ENCODE data around the gene UNC13C.

The UNC13C gene

DNA sequence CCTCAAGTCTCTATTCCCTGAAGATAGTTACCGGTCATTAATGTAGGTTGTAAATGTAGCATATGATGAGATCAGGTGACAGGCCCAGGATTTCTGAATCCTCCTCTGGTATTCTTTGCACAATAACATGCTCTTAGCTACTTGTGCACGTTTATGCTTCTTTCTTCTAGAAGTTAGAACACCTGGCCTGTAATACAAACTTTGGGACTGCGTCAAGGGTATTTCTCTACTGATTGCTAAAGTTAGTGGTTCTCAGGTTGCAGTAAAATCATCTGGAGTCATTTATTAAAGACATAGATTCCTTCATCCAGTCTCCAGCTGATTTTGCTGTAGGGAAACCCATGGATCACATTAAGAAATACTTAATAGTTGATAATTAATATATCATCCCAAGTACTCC lies 48.0 kb downstream of the UNC13C start:
- DNase-seq, result no peak

- DNase-seq, result no peak
These were observed 48.6 kb downstream of the UNC13C start for GRCh38 chr15:54026891-54027290.

DNA sequence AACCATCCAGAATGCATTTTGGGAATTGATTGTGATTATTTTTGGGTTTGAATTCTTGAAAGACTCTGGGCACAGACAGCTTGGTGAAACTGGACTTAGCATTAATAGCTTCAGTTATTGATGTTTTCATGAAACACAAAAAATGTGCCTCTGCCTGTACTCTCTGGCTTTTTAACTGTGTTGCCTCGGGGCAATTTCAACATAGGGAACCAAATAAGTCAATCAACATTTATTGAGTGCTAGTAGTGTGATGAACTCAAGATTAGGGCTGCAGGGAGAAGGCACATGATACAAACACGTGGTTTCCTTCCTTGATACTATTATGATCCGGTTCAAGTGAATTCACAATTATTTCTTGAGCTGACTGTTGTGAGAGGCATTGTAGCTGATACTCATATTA lies 50.8 kb downstream of the UNC13C start:
- DNase-seq, result no peak

GRCh38 chr15:54032066-54032465 lies 53.8 kb downstream of the UNC13C start:
- no peak for DNase-seq

DNA sequence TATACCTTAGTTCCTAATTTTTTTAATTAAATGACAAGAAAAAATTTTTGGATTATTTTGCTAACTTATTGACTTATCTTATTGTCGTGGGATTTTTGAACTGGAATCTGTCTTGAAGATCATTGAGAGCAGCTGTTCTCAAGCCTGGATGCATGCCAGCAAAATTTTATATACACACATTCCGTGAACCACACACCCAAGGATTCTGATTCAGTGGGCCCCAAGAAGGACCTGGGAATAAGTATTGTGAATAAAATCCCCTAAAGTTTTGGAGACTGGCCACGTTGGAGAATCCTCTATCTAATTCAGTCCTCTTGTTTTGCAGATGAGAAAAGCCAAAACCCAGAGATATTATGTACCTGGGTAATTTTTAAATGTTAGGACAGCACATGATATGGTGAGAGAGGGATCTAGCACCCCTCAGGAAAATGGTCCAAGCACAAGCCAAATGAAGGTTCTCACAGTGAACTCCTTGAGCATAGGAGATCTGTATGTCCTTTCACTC lies 55.2 kb downstream of the UNC13C start:
- no peak for DNase-seq

DNA sequence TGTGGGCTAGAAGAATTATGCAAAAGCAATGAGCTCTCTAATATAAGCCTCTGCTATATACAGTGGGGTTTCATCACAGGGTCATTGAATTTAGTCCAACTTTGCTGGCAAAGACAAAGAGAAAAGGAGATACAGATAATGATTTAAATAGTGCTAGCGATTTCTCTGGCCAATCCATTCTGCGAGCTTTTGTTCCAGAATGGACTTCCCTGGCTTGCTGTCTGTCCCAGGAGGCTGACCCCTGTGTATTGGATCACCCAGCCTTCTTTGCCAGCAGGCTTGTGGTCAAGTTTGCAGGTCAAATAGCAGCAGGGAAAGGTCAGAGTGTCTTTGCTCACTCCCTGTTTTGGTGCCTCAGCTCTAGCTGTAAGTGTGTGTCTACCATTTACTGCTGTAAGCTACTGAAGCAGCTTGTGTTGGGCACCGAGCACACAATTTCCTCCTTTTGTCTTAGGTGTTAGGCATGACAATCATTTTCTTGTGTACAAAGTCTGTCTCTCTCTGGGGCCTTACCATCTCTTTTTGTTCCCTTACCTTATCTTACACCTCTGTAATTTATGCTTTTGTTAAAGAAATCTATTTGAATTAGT lies 55.7 kb downstream of the UNC13C start:
- DNase-seq, result no peak

DNA sequence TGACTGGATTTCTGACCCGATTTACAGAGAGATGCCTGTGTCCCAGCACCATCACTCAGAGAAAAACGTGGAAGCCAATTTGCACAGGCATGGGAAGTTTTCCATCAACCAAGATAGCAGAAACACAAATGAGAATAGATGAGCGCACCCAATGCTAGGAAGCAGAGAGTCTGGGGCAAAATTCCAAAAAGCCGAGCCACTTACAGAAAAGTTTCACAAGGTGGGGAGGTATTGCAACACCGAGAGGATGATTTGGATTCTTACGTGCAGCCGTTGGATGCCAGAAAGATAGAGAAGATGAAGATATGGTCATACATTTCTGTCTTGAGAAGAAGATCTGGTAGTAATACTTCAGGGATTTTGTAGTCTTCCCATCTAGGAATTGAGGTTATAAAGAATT lies 57.4 kb downstream of the UNC13C start:
- no peak for DNase-seq

DNA sequence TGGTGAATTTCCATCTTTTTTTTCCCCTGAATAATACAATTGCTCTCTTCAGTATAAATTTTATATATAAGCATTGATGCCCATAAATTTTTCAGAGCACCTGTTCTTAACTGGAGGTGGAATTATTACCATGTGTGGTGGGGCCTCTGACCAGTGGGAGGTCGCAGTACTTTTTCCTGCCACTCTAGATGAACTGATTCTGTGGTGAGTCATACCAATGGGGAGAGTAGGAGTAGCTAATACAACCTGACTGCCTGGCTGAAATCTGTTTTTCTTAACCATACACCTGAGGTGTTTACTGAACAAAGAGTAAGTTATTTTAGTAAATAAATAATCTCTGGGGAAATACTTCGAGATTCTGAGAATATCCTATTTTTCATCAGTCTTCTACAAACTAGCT lies 67.2 kb downstream of the UNC13C start:
- DNase-seq, result no peak

GRCh38 chr15:54046093-54046492 lies 67.9 kb downstream of the UNC13C start:
- DNase-seq, result no peak

- DNase-seq, result no peak
These were observed 86.1 kb downstream of the UNC13C start for GRCh38 chr15:54064365-54064764.

- DNase-seq, result no peak
These were observed 88.2 kb downstream of the UNC13C start for GRCh38 chr15:54066403-54066802.

DNA sequence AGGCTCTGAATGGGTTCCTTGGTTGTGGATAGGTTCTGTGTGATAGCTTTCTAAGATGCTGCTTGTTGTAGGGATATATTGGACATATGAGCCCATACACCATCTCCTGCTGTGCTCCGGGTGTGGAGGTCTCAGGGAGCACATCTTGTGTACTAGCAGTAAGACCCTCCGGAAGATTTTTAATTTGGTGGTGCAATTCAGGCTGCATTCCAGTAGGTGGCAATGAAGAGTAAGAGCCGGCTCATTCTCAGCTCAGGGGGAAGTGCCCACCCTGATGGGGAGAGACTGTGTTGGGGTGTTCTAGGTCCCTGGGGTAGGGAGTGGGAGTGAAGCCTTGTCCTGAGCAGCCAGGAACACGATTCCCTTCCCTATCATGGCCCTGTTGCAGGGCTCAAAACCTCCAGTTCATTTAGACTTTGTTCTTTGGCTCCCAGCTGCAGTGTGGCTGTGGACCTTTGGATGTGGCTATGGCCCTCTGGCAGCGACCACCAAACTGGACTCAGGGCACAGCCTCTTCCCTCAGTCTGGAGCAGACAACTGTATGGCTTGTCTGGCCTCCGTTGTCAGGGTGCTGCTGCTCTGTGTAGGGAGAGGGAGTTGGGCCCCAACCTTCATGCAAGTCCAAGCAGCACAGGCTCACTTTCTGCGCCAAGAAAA lies 104.7 kb downstream of the UNC13C start:
- no peak for DNase-seq

- no peak for DNase-seq
These were observed 105.3 kb downstream of the UNC13C start for GRCh38 chr15:54083501-54083900.

DNA sequence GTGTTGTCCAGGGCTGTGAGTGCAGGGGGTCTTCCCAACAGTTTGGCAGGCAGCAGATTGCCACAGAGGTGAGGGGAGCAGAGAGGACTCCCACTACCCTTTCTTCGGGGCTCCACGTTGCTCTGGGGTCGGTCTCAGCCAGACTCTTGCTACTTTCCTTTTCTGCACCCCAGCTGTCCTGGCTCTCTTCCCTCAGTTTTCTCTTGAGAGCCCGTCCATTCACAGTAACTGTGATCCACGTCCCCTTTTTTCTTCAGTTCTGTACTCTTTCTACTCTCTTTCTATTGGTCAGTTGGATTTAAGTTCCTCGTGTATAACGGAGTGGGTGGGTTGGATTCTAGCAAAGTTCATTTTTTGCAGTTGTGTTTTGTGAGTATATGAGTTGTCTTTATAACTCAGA lies 105.8 kb downstream of the UNC13C start:
- no peak for DNase-seq

- no peak for DNase-seq
These were observed 110.6 kb downstream of the UNC13C start for GRCh38 chr15:54088837-54089236.

DNA sequence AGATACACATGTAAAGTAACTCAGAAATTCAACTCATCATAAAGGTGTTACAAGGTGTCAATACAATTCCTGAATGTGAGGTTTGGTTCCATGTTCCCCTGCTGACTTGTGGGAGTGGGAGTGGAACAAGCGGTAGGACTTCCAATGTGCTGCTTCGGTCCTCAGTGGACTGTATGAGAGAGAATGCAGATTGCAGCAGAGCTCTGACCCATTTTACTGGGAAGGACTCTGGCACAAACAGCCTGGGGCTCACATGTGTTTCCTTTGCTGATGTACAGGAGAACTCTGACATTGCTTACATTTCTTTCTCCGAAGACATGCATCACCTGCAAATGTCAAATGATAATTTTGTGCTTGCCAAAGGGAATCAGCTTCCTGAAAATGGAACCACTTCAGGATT lies 111.5 kb downstream of the UNC13C start:
- no peak for DNase-seq

DNA sequence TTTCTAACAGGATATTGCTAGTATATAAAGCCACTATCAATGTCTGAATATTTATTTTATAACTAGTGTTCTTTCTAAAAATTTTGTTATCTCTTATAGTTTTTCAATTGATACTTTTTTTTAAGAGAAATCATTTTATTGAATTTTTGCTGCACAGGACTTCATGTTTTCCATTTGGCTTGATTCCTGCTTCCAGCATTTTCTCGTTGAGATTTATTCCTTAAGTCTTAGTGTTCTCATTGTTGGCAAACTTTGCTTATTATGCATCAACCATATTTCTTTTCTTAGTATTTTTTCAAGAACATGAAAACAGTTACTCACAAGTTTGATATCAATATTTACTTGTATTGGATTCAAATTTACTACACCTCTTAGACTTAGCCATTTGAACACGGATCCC lies 113.4 kb downstream of the UNC13C start:
- no peak for DNase-seq

- no peak for DNase-seq
These were observed 116.4 kb downstream of the UNC13C start for GRCh38 chr15:54094661-54095060.

DNA sequence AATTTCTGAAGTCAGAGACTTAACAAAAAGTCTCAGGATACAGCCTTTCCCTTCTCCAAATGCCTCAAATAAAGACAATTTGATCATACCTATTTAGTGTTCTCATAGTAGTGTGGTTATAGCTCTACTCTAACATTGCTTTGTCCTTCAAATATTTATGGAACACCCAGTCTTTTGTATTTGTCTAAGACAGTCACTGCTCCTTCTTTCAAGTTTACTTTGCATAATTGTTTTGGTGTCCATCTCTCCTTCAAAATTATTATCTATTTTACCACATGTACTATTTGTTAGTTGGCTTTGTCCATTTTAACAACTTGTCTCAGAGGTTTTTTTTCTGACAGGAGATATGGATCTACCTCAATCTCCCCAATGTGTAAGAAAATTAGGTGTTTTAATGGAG lies 118.8 kb downstream of the UNC13C start:
- DNase-seq, result no peak

- DNase-seq, result no peak
These were observed 120.8 kb downstream of the UNC13C start for GRCh38 chr15:54099010-54099409.

DNA sequence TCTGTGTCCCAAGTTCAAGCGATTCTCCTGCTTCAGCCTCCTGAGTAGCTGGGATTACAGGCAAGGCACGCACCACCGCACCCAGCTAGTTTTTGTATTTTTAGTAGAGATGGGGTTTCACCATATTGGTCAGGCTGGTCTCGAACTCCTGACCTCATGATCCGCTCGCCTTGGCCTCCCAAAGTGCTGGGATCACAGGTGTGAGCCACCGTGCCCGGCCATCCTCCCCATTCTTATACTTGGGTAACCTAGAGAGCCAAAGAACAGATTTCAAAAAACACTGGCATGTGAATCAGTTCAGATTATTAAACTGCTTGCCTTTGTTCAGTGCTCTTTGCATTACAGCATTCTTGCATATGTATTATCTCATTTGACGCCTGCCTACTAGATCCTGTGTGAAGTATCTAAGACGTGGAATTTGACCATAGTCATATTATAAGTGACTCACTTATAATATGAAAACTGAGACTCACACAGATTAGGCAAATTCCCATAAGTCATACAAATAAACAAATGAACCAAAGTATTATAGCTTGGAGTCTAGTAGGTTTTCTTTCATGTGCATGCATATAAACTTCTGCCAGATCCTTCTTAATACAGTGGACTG lies 123.5 kb downstream of the UNC13C start:
- DNase-seq, result no peak

- no peak for DNase-seq
These were observed 124.5 kb downstream of the UNC13C start for GRCh38 chr15:54102704-54103103.

DNA sequence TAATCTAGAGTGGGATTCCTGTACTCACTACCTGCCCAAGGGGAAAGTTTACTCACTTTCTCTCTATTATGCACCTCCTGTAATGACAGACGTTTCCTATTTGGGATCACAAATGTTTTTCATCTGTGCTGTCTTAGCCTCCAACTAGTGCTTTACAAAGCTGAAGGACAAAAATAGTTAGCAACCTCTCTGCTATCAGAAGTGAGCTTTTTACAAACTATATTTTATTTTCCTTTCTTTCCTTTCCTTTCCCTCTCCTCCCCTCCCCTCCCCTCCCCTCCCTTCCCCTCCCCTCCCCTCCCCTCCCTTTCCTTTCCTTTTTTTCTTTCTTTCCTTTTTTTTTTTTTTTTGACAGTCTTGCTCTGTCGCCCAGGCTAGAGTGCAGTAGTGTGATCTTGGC lies 130.8 kb downstream of the UNC13C start:
- no peak for DNase-seq

- no peak for DNase-seq
These were observed 140.8 kb downstream of the UNC13C start for GRCh38 chr15:54119051-54119450.

All from effector CD8-positive, alpha-beta T cell (primary cell).